MCF 10A (cell line): ENCODE results near the gene RNASEH2B. TPM values are rescaled to one million over a fixed set of nuclear protein-coding genes. Genes with fewer than 3 reads are reported as not detected.

Experiments
- BruUV-seq: library from RNA; stranded (reverse); fragments of 400-500 nt; replicated peaks from 2 replicates; lab custom pipeline; 2021; lab: Mats Ljungman, UMichigan
- CTCF ChIA-PET: fragments of 300-600 bp; sonication (Branson Sonifier 250); formaldehyde crosslinking; extraction: SDS; loops from one replicate; lab custom pipeline; 2021; ENCODE audit warnings: antibody characterized with exemption, inconsistent platforms; lab: Yijun Ruan, JAX
- POLR2A ChIA-PET: fragments of 300-600, 350-650 bp; sonication (Branson Sonifier 250); formaldehyde crosslinking; extraction: SDS; loops from one replicate; lab custom pipeline; 2020; ENCODE audit warnings: antibody characterized with exemption, inconsistent platforms; lab: Yijun Ruan, JAX
- DNase-seq: peaks from one replicate; pipeline ENCODE4 v3.0.0-alpha.2; 2018; ENCODE audit not compliant: unreplicated experiment
- H3K27ac Mint-ChIP-seq: one replicate; pipeline ENCODE4 v1.8.0; 2022; ENCODE audit warnings: mild to moderate bottlenecking, low read depth, mixed read lengths; ENCODE audit not compliant: unreplicated experiment
- H3K27me3 Mint-ChIP-seq: one replicate; pipeline ENCODE4 v1.8.0; 2022; ENCODE audit warnings: mixed read lengths; ENCODE audit not compliant: insufficient read depth, unreplicated experiment
- H3K36me3 Mint-ChIP-seq: one replicate; pipeline ENCODE4 v1.8.0; 2022; ENCODE audit warnings: mild to moderate bottlenecking, moderate library complexity, mixed read lengths; ENCODE audit not compliant: insufficient read depth, unreplicated experiment
- H3K4me1 Mint-ChIP-seq: one replicate; pipeline ENCODE4 v1.8.0; 2022; ENCODE audit warnings: mixed read lengths; ENCODE audit not compliant: insufficient read depth, unreplicated experiment
- H3K4me3 Mint-ChIP-seq: one replicate; pipeline ENCODE4 v1.8.0; 2022; ENCODE audit warnings: mild to moderate bottlenecking, moderate library complexity, mixed read lengths; ENCODE audit not compliant: unreplicated experiment
- H3K9me3 Mint-ChIP-seq: one replicate; pipeline ENCODE4 v1.8.0; 2022; ENCODE audit warnings: mixed read lengths; ENCODE audit not compliant: unreplicated experiment
- intact Hi-C: fragments of 100-400 bp; cut with micrococcal nuclease; formaldehyde crosslinking; loops from 2 replicates; pipeline ENCODE4 v1.14.1; 2022
- total RNA-seq: library from RNA; stranded (reverse); gene quantifications from 2 replicates; pipeline ENCODE4 v1.2.3, GENCODE V29; 2022
- TF ChIP-seq, protein P1 (sequence below): fragments of 200-600 bp; IDR thresholded peaks from one replicate; pipeline ENCODE4 v1.8.0; 2022; ENCODE audit warnings: antibody characterized with exemption, mild to moderate bottlenecking; ENCODE audit not compliant: unreplicated experiment

The RNASEH2B gene
- total RNA-seq, 1 experiment from 2014 or later: 53.3 TPM

DNA sequence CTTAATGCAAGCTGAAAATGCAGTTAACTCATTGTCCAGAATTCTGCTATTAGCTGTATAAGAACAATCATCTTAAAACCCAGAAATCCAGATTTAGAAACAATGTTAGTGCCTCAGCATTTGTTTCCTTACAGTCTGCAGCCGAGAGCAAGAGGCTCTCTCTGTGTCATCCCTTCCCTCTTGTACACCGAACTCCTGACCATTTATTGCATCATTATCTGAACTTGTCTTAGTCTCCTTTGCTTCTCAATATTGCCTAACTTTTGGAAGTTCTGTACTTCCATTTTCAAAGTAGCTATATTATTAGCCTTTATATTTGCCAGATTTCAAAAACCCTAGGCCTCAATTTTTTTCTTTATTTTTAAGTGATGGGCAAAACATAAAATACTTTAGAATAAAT lies 27.1 kb downstream of the RNASEH2B start:
- ChIA-PET CTCF (interaction anchor here (1.0 to 1.5 kb wide), 2 partner anchors 25 to 133 kb away, joined by 3 to 5 read pairs; no protein-coding TSS in a partner anchor), POLR2A (interaction anchor here (1.4 kb wide), 1 partner anchor 17 kb away, joined by 4 read pairs; no protein-coding TSS in a partner anchor)
- no TSS peak for BruUV-seq
- Mint-ChIP-seq H3K9me3 (peaks cover 7% of the 10 kb centered on the region), H3K36me3 (peaks cover 25% of the 10 kb centered on the region), H3K27ac (no peak overlapping the region), H3K27me3 (no peaks in the 10 kb centered on the region), H3K4me1 (no peaks in the 10 kb centered on the region), H3K4me3 (no peak overlapping the region)
- intact Hi-C loops: no loop called here
- peak; percentile 11 for DNase-seq
- TF ChIP-seq, protein P1, sequence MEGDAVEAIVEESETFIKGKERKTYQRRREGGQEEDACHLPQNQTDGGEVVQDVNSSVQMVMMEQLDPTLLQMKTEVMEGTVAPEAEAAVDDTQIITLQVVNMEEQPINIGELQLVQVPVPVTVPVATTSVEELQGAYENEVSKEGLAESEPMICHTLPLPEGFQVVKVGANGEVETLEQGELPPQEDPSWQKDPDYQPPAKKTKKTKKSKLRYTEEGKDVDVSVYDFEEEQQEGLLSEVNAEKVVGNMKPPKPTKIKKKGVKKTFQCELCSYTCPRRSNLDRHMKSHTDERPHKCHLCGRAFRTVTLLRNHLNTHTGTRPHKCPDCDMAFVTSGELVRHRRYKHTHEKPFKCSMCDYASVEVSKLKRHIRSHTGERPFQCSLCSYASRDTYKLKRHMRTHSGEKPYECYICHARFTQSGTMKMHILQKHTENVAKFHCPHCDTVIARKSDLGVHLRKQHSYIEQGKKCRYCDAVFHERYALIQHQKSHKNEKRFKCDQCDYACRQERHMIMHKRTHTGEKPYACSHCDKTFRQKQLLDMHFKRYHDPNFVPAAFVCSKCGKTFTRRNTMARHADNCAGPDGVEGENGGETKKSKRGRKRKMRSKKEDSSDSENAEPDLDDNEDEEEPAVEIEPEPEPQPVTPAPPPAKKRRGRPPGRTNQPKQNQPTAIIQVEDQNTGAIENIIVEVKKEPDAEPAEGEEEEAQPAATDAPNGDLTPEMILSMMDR: no peak

DNA sequence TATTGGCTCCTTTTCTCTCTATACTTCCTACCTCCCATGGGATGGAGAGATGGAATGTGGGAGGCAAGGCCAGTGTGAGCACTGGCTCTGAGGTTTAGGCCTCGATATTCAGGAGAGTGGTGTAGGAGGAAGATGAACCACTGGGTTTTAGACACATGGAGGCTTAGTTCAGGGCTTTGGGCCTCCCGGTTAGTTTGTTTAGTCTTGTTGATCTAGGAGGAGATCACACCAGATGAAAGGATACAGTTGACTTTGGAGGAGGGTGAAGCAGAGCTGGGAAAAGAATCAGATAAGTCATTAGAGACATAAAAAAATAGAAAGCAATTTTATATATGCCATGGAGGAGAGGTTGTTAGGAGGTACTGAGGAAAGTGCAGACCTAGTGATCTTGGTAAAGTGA lies 30.9 kb downstream of the RNASEH2B start:
- H3K4me3 Mint-ChIP-seq: no peak overlapping the region
- intact Hi-C loops: no loop called here
- H3K4me1 Mint-ChIP-seq: no peaks in the 10 kb centered on the region
- ChIA-PET CTCF (interaction anchor here (0.9 kb wide), 1 partner anchor 23 kb away, joined by 3 read pairs; no protein-coding TSS in a partner anchor), POLR2A (no interaction called here)
- no peak for DNase-seq
- TF ChIP-seq, protein P1: no peak
- no TSS peak for BruUV-seq
- H3K36me3 Mint-ChIP-seq: peaks cover 32% of the 10 kb centered on the region
- no peaks in the 10 kb centered on the region for H3K27me3 Mint-ChIP-seq
- H3K9me3 Mint-ChIP-seq: peaks cover 3% of the 10 kb centered on the region
- H3K27ac Mint-ChIP-seq: no peak overlapping the region

DNA sequence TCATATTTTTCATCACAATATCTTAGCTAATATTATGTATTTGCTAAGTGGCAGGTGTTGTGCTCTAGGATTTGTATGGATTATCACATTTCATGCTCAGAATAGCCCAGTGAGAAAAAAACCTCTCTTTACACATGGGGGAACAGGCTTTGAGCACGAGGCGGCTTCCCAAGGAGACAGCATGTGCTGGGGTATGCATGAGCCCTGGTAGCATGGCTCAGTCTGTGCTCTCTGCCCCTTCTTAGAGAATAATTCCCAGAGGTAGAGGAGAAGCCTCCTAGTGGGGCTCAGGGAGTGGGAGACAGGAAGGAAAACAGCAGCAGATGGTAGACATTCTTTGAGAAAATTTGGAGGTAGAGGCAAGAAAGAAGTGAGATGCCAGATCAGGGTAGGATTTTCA lies 31.6 kb downstream of the RNASEH2B start:
- TF ChIP-seq, protein P1: no peak
- H3K36me3 Mint-ChIP-seq: peaks cover 29% of the 10 kb centered on the region
- H3K4me1 Mint-ChIP-seq: no peaks in the 10 kb centered on the region
- H3K27ac Mint-ChIP-seq: no peak overlapping the region
- DNase-seq: no peak
- ChIA-PET CTCF (interaction anchor here (0.7 to 0.9 kb wide), 2 partner anchors 24 to 30 kb away, joined by 3 to 4 read pairs; no protein-coding TSS in a partner anchor), POLR2A (no interaction called here)
- no peak overlapping the region for H3K4me3 Mint-ChIP-seq
- intact Hi-C loops: no loop called here
- no TSS peak for BruUV-seq
- H3K27me3 Mint-ChIP-seq: no peaks in the 10 kb centered on the region
- no peaks in the 10 kb centered on the region for H3K9me3 Mint-ChIP-seq

DNA sequence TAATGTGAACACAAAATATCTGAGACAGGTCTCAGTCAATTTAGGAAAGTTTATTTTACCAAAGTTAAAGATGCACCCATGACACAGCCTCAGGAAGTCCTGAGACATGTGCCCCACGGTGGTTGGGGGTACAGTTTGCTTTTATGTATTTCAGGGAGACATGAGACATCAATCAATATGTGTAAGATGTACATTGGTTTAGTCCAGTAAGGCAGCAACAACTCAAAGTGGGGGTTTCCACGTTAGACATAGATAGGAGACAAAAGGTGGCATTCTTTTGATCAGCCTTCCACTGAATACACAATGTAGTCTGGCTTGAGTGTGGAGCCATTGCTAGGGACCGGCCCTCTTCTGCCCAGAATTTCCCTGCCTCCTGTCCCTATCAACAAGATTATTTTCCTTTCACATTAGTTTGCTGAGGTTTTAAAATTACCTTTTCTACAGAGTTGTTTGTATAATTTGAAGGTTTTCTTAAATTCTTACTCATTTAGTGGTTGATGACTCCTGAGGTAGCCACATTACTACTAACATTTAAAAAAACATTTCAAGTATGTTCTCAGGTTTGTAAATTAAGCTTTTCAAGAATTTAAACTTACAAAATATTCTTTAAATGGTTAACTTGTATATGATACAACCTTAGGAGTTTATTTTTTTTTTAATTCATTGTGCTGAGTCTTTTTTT lies 33.2 kb downstream of the RNASEH2B start:
- Mint-ChIP-seq H3K9me3 (no peaks in the 10 kb centered on the region), H3K27ac (no peak overlapping the region), H3K4me1 (no peaks in the 10 kb centered on the region), H3K4me3 (no peak overlapping the region), H3K36me3 (peaks cover 29% of the 10 kb centered on the region), H3K27me3 (no peaks in the 10 kb centered on the region)
- ChIA-PET CTCF (no interaction called here), POLR2A (interaction anchor here (0.6 kb wide), 1 partner anchor 63 kb away, joined by 3 read pairs; no protein-coding TSS in a partner anchor)
- no TSS peak for BruUV-seq
- TF ChIP-seq, protein P1: no peak
- intact Hi-C loops: no loop called here
- DNase-seq: no peak
